Panc1 (cell line): ENCODE measurements around the gene PSG7. TPM values are rescaled to one million over a fixed set of nuclear protein-coding genes. Genes with fewer than 3 reads are reported as not detected.
"Not testable (repeated sequence)": the region's sequence is repeated elsewhere in the genome, so short reads cannot be mapped to it uniquely, and the experiment has no call there.

Experiments
- ATAC-seq: fragments of 200-7000 bp; cut with Tn5 transposase; 2 replicates; pipeline ENCODE4 v1.9.1; 2020; ENCODE audit warnings: mild to moderate bottlenecking, moderate library complexity
- Bru-seq: library from RNA; stranded (reverse); fragments of 400-500 nt; gene quantifications from one replicate; lab custom pipeline; 2021; lab: Mats Ljungman, UMichigan
- BruChase-seq, 2 experiments: library from RNA; stranded (reverse); fragments of 400-500 nt; gene quantifications; one replicate each; lab custom pipeline; 2021; lab: Mats Ljungman, UMichigan
- BruUV-seq: library from RNA; stranded (reverse); fragments of 400-500 nt; replicated peaks from 2 replicates; lab custom pipeline; 2021; lab: Mats Ljungman, UMichigan
- CTCF ChIA-PET: fragments of 300-600 bp; sonication (Branson Sonifier 250); formaldehyde crosslinking; loops from one replicate; lab custom pipeline; 2022; ENCODE audit warnings: antibody characterized with exemption; lab: Charles Lee
- POLR2A ChIA-PET: fragments of 300-600 bp; sonication (Branson Sonifier 250); formaldehyde crosslinking; loops from one replicate; lab custom pipeline; 2022; ENCODE audit warnings: antibody characterized with exemption; lab: Charles Lee
- DNase-seq: peaks from one replicate; pipeline ENCODE4 v3.0.0-alpha.2; 2010; ENCODE audit warnings: low read depth, low spot score
- H3K27ac ChIP-seq: 2 replicates; pipeline ENCODE4 v1.5.1; 2011; ENCODE audit warnings: mild to moderate bottlenecking, low read length, inconsistent platforms
- H3K27me3 ChIP-seq: fragments of 200-500 bp; sonication (Bioruptor generic); 2 replicates; pipeline ENCODE4 v1.6.0; 2014; ENCODE audit warnings: low read length, inconsistent platforms; ENCODE audit not compliant: control insufficient read depth, insufficient read depth
- H3K36me3 ChIP-seq: fragments of 200-500 bp; sonication (Bioruptor generic); 2 replicates; pipeline ENCODE4 v1.5.1; 2014; ENCODE audit warnings: inconsistent platforms, mild to moderate bottlenecking, low read length, moderate library complexity; ENCODE audit not compliant: control insufficient read depth, insufficient read depth
- H3K4me1 ChIP-seq: 2 replicates; pipeline ENCODE4 v1.5.1; 2011; ENCODE audit warnings: inconsistent platforms, mild to moderate bottlenecking, low read length, moderate library complexity; ENCODE audit not compliant: control insufficient read depth, insufficient read depth
- H3K4me3 ChIP-seq, 2 experiments: 2 replicates each; pipeline ENCODE4 v1.5.1; 2011 to 2012; ENCODE audit warnings: low read depth in 2 of 2, low read length in 2 of 2, mild to moderate bottlenecking in 2 of 2, inconsistent platforms in 1 of 2, moderate library complexity in 1 of 2
- H3K9me3 ChIP-seq: fragments of 200-500 bp; sonication (Bioruptor generic); 2 replicates; pipeline ENCODE4 v1.5.1; 2014; ENCODE audit warnings: low read depth, mild to moderate bottlenecking, inconsistent platforms, low read length, moderate library complexity; ENCODE audit not compliant: control insufficient read depth, insufficient read depth
- CTCF ChIP-seq: fragments of 450-650 bp; IDR thresholded peaks from 2 replicates; pipeline ENCODE4 v1.5.1; 2017; ENCODE audit warnings: mild to moderate bottlenecking
- POLR2AphosphoS5 ChIP-seq: IDR thresholded peaks from 2 replicates; pipeline ENCODE4 v1.6.1; 2012; ENCODE audit warnings: mild to moderate bottlenecking, low read depth, low read length, moderate library complexity
- REST ChIP-seq, 2 experiments: IDR thresholded peaks; 2 replicates each; pipeline ENCODE4 v1.6.1; 2011 to 2012; ENCODE audit warnings: low read depth in 2 of 2, control low read depth in 1 of 2, low read length in 1 of 2, mild to moderate bottlenecking in 1 of 2, moderate library complexity in 1 of 2; ENCODE audit not compliant: insufficient read depth in 1 of 2
- SIN3A ChIP-seq: IDR thresholded peaks from 2 replicates; pipeline ENCODE4 v1.6.1; 2012; ENCODE audit warnings: low read depth, mild to moderate bottlenecking, low read length, moderate library complexity, borderline replicate concordance; ENCODE audit not compliant: insufficient read depth
- TCF7L2 ChIP-seq: IDR thresholded peaks from 2 replicates; pipeline ENCODE4 v1.6.1; 2011; ENCODE audit warnings: mild to moderate bottlenecking, low read depth, low read length, inconsistent platforms
- in situ Hi-C: cut with HindIII; loops from 2 replicates; pipeline ENCODE4 v1.10.0; 2016; ENCODE audit warnings: low sequenced_read_pairs, low pct_unique_long_range_greater_than_20kb
- intact Hi-C: fragments of 100-400 bp; cut with micrococcal nuclease; formaldehyde crosslinking; loops from one replicate; pipeline ENCODE4 v1.10.0; 2022; ENCODE audit not compliant: unreplicated experiment
- long read RNA-seq: library from polyadenylated mRNA; unstranded; transcript quantifications from one replicate; pipeline ENCODE4 v2.0.0, GENCODE V29; 2021; ENCODE audit not compliant: unreplicated experiment
- polyA plus RNA-seq: library from polyadenylated mRNA; unstranded; fragments of >200 nt; gene quantifications from one replicate; pipeline ENCODE4 v1.2.1, GENCODE V29; 2012; ENCODE audit warnings: missing spikeins; ENCODE audit not compliant: insufficient read length
- total RNA-seq: library from RNA; stranded (reverse); gene quantifications from one replicate; pipeline ENCODE4 v1.2.1, GENCODE V29; 2021; ENCODE audit not compliant: unreplicated experiment

PSG7 gene
- total RNA-seq: not detected
- polyA plus RNA-seq: not detected
- Bru-seq, nascent RNA: not detected
- not detected for BruChase-seq, experiment 1, labeled RNA remaining after a 2-hour chase
- not detected for BruChase-seq, experiment 2, labeled RNA remaining after a 6-hour chase
- long read RNA-seq: 0 reads

- in situ Hi-C loops, H3K27me3 ChIP-seq, intact Hi-C loops, ATAC-seq, H3K9me3 ChIP-seq, DNase-seq, BruUV-seq, H3K36me3 ChIP-seq, CTCF ChIA-PET, H3K4me1 ChIP-seq, H3K27ac ChIP-seq, POLR2A ChIA-PET, H3K4me3 ChIP-seq: not testable (repeated sequence)
Observed at GRCh38 chr19:42937107-42937506, at the start of gene PSG7. PSG7 (minus strand) TSS chr19:42937207; CDS start chr19:42937076, 131 bp downstream.

- intact Hi-C loops: no loop called here
- ChIA-PET CTCF (no interaction called here), POLR2A (no interaction called here)
- BruUV-seq: no TSS peak
- H3K36me3 ChIP-seq: no peaks in the 10 kb centered on the region
- TF ChIP-seq REST (IDR thresholded peaks at IDR 0.05; ENCODE audit: insufficient read depth in 1 of 2, low read depth in 2 of 2, low read length in 1 of 2): no peak
- no peak for TF ChIP-seq CTCF
- no peak for TF ChIP-seq SIN3A
- no peak for TF ChIP-seq POLR2AphosphoS5
- TF ChIP-seq TCF7L2: no peak
- H3K27me3 ChIP-seq: no peaks in the 10 kb centered on the region
- H3K4me1 ChIP-seq: no peaks in the 10 kb centered on the region
- ATAC-seq (no peak), DNase-seq (no peak)
- H3K4me3 ChIP-seq: no peak overlapping the region
- in situ Hi-C loops: no loop called here
- no peaks in the 10 kb centered on the region for H3K9me3 ChIP-seq
- H3K27ac ChIP-seq: no peak overlapping the region
Observed at GRCh38 chr19:42985588-42985987, 48.6 kb upstream of the PSG7 start.

GRCh38 chr19:42982111-42982510, 45.1 kb upstream of the PSG7 start:
- H3K4me3 ChIP-seq, CTCF ChIA-PET, in situ Hi-C loops, BruUV-seq, ATAC-seq, H3K4me1 ChIP-seq, DNase-seq, POLR2A ChIA-PET, H3K9me3 ChIP-seq, H3K27me3 ChIP-seq, intact Hi-C loops, H3K36me3 ChIP-seq, H3K27ac ChIP-seq: not testable (repeated sequence)

GRCh38 chr19:42971451-42971850, 34.4 kb upstream of the PSG7 start:
- CTCF ChIA-PET, BruUV-seq, ATAC-seq: not testable (repeated sequence)

More at GRCh38 chr19:42971451-42971850, 34.4 kb upstream of the PSG7 start:
- H3K27ac ChIP-seq, H3K27me3 ChIP-seq, H3K4me3 ChIP-seq, H3K4me1 ChIP-seq, H3K36me3 ChIP-seq, POLR2A ChIA-PET, DNase-seq, in situ Hi-C loops, intact Hi-C loops, H3K9me3 ChIP-seq: not testable (repeated sequence)
